HG02588 (cell line): Measurements from ENCODE around the gene ZBTB1.
"Not testable (repeated sequence)": the region's sequence is repeated elsewhere in the genome, so short reads cannot be mapped to it uniquely, and the experiment has no call there.

ENCODE experiments used
- ATAC-seq: cut with Tn5 transposase; IDR thresholded peaks from one replicate; pipeline ENCODE4 v1.9.1; 2021; ENCODE audit warnings: mild to moderate bottlenecking, moderate library complexity; ENCODE audit not compliant: unreplicated experiment

The ZBTB1 gene

DNA sequence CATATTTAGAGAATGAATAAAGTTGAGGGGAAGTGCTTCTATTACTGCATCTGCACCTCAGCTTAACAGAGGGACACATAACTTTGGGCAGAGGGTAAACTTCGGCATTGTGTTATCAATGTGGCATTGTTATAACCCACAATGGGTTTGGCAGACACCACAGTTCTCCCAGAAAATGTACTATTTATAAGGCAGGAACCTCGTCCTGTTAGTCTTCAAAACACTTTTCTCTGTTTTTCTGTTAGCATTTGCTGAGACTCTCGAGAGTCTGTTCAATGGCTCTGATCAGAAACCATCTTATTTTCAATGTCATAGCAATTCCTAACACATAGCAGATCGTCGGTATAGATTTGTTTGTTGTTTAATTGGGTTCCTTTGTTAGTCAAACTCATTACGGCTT is 59.1 kb downstream of the ZBTB1 start:
- no peak for ATAC-seq

DNA sequence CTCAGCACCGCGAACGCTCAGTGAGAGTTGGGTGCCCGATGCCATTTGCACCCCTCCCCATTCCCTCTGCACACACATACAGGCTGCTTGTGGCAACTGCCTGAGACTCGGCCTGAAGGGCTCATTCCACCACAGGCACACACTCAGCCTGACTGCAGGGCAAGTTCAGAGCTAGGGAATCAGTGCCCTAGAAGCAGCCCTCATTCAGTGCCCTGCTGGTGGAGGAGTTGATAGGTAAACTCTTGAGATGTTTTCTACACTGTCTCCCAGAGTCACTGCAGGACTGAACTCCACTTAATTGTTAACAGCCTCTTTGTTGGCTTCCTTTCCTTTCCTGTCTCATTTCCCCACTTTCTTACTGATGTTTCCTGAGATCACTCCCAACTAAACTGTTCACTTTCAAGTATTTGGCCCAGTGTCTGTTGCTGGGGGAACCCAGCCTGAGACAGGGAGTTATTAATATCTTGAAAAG is 62.1 kb downstream of the ZBTB1 start:
- ATAC-seq: no peak

DNA sequence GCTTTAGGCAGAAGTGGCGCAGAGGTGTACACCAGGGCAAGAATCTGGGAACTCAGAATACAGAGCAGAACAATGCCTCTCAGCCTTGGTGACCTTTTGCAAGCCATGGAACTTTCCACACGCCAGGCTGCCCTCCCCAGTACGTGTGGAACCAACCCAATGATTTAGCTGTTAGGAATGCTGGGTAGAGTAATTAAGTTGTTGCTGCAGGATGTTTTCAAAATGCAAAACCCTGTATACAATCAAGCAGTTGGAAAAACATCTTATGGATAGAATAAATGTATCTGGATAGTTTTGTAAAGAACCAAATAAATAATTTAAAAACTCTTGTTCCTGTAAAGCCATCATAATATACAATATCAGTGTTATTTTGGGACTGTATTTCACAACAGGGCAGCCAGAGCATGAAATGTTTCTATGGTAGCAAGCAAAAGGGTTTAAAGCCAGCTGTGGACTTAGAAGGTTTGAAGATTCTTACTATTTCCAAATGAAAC is 64.6 kb downstream of the ZBTB1 start:
- ATAC-seq: no peak

DNA sequence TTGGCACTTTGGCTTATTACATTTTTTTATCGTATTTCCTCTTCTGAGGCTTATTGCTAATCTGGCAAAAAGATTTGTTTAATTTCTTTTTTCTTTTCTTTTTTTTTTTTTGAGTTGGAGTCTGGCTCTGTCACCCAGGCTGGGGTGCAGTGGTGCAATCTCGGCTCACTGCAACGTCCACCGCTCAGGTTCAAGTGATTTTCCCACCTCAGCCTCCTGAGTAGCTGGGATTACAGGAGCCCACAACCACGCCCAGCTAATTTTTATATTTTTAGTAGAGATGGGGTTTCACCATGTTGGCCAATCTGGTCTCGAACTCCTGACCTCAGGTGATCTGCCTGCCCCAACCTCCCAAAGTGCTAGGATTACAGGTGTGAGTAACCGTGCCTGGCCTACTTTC is 65.1 kb downstream of the ZBTB1 start:
- not testable (repeated sequence) for ATAC-seq

DNA sequence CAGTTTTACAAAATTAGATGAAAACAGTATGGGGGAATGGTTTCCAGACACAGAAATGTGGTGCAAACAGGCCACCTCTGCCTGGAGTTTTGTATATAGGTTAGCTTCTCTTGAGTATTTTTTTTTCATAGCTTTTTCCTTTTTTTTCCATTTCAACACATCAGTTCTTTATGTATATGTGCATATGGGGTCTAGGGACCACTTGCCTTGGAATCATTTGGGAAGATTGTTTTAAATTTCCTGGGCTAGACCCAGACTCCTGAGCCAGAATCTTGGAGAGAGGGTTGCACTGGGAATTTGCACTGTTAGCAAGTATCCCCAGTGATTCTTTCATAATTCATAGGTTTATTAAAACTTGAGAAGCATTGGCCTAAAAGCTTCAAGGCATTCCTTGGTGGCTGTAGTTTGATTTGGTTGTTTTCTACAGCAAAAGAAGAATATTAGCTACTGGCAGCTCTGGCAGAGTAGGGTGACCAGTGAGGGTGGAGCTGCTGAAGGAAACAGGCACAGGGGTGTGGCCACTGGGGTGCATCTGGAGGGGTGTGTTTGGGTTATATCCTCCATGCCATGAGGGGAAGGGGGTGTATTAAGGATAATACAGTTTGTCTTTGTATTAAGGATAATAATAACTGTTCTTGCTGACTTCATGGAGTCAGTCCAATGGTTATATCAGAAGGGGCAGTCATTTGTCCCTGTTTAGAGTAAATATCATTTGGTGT is 68.0 kb downstream of the ZBTB1 start:
- ATAC-seq: no peak

DNA sequence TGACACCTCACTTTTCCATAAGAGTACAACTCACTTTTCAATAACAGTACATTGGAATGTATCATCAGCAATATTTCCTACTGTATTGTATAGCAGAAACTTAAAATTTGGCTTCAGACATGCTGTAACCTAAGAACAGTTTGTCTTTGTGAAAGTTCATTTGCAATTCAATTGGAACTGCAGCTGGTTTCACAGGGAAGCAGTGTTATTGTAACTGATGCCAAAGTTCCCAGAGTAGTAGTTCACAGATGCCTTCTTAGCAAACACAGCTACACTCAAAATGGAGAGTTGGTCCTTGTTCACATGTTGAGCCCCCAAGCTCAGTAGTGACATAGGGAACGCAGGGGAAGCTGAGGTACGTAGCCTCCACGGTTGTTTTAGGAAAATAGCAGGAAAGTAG is 68.5 kb downstream of the ZBTB1 start:
- ATAC-seq: no peak
